OCI-M1 (cell line): ENCODE measurements around the gene KIF23.

ENCODE experiments used
- DNase-seq: peaks from one replicate; lab custom pipeline; 2025; lab: John Stamatoyannopoulos, UW

The KIF23 gene

DNA sequence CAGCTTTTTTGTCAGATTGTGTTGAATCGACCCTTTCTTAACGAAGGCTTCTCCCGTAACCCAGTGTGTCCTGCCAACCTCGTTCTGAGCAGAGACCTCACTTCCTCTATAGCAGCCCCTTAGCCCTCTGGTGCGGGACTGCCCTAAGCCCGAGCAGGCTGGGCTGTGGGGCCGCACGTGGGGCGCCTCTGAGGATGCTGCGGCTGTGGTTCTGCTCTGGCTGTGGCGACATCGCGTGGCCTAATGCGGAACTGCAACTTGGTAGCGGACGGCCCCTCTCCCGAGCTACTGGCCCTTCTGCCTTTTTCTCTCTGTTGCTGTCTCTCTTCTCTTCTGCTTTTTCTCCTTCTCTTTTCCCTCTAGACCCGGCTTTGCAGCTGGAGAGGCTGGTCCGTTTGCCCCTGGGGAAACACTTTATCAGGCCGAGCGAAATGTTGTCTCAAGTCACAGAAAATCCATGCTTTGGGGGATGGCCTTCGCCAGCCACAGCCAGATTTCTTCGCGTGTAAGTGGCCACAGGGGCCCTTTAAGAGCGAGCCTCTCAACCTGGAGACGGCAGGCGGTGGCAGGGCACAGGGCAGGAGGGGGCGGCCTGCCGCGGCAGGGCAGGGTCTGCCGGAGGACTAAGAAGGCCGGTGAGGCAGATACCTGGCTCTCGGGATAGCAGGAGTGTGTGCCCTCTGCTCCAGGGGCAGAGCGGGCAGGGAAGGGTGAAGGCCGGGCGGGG, 19.4 kb upstream of the KIF23 start:
- peak; percentile 87 for DNase-seq

- DNase-seq: no peak
Measured at GRCh38 chr15:69395460-69395859, 18.7 kb upstream of the KIF23 start.

DNA sequence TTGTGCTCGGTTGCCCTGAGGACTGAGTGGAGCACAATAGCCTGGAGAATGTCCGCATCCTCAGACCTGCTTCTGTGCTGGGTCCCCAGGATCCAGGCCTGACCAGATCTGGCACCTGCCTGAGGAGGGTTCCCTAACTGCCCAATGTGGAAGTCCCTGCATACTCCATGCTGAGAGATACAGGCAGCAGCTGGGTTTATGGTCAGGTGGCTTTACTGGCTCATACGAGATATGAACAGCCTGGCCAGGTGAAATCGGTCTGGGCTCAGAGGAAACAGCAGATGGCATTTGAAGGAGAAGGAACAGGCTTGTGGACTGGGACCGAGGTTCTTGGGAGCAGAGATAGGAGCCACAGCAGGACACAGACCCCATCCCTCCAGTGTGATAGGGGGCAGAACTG, 18.2 kb upstream of the KIF23 start:
- DNase-seq: no peak

- DNase-seq: no peak
Measured at GRCh38 chr15:69398491-69398891, 15.7 kb upstream of the KIF23 start.

DNA sequence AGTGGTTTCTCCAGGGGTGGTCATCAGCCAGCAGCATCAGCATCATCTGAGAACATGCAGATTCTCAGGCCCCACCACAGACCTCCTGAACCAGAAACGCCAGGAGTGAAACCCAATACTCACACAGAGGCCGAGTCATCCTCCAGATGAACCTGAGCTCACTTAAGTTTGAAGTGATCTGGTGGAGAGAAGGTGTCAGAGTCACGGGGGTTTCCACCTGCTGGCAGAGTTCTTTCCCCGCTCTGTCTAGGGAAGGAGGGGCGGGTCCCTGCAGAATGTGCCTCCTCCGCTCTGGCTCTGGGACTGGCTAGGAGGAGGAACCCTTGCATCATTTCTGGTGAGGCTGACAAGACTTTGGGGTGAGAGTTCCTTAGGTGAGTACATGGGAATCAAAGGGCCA, 13.3 kb upstream of the KIF23 start:
- no peak for DNase-seq

GRCh38 chr15:69402816-69403215, 11.3 kb upstream of the KIF23 start:
- DNase-seq: no peak

DNA sequence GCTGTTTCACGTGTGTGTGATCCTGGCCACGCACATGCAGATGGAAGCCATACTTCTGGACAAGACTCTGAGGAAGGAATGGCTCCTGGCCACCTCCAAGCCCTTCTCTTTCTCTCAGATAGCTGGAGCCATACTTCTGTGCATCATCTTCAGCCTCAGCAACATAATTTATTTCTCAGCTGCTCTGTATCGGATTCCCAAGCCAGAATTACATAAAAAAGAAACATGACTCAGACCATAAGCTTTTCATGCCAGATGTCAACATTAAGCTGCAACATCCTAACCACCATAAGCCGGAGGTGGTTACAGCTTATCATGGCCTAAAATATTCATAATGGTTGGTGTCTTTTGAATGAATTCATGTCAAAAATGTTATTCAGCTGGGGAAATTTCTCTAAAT, 10.6 kb upstream of the KIF23 start:
- no peak for DNase-seq

- no peak for DNase-seq
Measured at GRCh38 chr15:69405110-69405509, 9.0 kb upstream of the KIF23 start.

DNA sequence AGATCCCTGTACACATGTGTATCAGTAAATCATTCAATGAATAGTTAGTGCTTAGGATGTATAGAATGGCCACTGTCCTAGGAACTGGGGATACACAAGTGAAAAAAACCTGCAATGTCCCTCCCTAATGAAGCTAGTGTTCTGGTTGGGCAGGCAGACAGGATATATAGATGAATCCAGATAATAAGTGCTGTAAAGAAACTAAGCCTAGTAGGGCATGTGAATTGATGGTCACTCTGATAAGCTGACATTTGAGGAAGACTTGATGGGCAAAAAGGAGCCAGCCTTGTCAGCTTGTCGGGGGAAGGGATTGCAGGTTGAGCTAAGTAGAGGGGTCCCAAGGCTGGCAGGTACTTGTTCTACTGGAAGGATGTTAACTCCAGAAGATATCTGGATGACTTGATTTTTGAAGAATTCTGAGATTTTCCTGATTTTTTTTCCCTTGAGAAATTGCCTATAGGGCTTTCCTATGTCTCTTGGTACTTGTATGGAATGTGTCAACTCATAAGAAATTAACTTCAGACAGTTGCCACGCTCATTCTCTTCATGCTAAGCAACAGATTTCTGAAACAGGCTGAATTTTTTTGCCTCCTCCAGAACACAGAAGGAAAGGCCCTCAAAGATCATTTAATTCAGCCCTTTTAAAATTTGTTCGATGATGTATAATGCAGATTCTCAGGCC, 6.3 kb upstream of the KIF23 start:
- DNase-seq: no peak

- no peak for DNase-seq
Measured at GRCh38 chr15:69408841-69409240, 5.3 kb upstream of the KIF23 start.

DNA sequence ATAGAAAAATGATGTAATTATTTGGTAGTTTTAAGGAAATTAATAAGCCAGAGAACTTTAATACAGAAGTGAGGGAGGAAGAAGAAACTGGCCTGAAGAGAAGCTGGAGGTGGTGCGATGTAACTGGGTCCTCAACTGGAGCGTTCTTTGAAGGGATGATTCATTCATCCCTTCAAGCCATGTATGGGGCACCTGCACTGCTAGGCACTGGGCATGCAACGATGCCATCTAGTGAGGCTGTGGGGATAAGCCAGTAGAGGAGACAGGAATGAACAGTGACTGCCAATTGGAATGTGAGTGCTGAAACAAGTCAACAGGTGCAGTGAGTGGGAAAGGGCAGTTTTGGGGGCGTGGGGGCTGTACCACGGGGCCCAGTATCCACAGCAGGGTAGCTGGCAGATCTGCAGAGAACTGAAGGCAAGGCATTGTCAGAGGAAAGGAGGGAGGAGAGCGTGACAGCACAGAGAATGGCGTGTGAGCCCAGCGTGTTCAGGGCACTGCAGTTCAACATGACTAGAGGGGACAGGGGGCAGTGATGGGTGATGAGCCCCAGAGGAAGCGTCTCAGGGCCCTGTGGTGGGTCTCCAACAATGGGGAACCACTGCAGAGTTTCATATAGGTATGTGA, 3.8 kb upstream of the KIF23 start:
- DNase-seq: peak; percentile 8

DNA sequence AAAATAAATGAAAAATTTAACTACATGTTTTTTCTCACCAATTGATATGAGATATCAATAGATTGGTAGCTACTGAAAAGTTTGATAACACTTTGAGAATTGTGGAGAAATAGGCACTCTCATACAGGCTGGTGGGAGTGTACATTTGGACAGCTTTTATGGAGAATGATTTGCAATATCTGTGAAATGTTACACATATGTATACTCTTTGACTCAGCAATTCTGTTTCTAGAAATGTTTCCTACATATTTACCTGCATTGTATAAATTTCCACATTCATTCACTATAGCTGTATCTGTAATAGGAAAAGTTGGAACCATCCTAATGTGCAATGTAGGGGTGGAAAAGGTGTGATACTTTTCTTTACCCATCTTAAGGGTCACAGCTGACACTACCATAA, 1.9 kb upstream of the KIF23 start:
- peak; percentile 24 for DNase-seq

DNA sequence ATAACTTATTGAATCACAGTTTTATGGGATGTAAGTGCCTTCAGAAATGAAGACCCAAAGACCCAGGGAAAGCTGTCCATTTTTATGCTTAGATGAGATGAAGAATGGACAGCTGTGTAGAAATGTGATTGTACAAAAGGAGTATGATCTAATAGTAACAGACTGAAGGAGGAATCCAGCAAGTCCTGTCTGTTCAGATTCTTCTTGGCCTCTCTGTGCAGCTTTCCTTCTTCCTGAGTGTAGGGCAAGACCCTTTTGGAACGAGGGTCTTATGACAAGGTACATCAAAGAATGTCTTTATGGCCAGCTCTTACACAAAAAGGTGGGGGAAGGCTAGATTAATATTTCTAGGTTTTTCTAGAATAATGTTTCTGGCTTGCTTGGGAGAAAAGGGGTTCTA, 1.4 kb upstream of the KIF23 start:
- no peak for DNase-seq

DNA sequence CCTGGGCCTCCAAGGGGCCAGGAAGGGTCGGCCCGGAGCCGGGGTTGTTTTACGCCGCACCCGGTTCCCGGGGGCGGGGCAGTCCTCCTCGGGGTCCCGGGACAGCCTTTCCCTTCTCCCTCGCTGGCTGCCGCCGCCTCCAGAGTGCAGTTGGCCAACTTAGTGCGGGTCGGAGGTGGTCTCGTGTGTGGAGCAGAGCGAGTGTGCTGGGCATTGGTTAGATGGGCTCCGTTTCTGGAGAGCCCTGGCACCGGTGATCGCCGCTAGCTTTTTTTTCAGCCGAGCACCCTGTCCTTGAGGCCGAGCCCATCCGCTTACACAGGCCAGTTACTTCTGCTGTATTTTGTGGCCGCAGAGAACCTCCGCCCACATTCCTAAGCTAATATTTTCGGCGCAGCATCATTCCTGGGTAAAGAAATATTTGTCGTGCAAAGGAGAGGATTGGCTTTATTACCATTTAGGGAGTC, 585 bp downstream of the KIF23 start:
- DNase-seq: peak; percentile 47

GRCh38 chr15:69415381-69415780, 1.2 kb downstream of the KIF23 start:
- DNase-seq: peak; percentile 40

DNA sequence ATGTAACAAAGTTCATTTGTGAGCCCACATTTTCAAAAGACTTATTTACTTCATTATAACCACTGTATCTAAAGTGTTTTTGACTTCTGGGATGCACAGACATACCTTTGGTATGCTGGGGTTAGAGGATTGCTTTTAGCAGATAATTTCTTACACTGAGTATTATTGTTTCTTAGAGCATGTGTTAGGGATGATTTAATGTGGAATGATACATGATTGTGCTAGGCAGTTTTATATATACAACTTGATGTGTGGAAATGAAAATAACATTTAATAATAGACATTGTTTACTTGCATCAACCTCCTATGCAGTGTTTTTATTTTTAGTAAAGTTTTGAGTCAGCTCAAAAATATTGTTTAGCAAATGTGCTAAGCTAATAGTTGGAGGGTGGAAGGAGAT, 3.4 kb downstream of the KIF23 start:
- no peak for DNase-seq

DNA sequence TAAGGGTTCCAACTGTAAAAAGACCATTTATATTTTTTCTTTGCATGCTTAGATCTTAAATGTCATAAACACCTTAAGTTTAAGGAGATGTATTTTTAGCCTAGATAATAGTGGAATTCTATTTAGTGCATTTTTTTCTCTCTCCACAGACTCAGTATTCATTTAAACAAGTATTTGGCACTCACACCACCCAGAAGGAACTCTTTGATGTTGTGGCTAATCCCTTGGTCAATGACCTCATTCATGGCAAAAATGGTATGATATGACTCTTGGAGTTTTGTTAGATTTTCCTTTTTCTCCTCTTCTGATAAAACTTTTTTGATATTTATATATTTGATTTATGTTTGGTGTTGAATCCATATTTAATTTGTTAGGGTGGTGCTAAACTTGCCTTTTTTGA, 7.3 kb downstream of the KIF23 start:
- no peak for DNase-seq

DNA sequence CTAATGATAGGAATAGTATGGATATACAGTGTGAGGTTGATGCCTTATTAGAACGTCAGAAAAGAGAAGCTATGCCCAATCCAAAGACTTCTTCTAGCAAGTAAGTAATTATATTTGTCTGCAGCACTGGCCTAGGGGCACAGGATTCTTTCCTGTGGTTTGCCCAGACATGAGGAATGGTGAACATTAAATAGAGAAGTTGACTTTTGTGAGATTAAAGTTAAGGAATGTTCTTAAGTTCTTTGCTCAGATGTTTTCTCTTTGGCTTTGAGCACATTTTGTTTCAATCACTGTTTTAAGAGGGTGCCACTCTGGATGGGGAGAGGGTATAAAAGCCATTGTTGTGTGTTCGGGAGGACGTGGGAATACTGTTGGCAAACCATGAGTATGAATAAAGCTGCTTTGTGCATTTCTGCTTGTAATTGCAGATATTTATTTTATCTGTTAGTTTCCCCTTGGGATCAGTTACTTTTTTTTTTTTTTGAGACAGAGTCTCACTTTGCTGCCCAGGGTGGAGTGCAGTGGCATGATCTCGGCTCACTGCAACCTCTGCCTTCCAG, 8.3 kb downstream of the KIF23 start:
- no peak for DNase-seq

DNA sequence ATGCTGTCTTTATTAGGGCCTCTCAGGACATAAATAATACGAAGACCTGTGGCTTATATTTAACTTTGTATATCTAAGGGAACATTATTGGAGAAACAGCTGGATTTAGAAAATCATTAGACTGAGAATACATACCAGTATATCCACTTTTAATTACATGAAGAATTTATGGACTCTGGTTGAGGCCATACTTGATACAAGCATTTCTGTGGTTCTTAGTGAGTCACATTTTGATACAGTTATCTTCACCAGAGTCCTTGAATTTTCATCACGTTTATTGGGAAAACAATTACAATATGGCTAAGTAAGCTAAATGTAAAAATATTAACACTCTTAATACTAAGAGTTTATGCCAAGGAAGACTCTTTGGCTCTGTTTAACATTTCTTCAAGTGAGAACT, 9.9 kb downstream of the KIF23 start:
- DNase-seq: no peak

DNA sequence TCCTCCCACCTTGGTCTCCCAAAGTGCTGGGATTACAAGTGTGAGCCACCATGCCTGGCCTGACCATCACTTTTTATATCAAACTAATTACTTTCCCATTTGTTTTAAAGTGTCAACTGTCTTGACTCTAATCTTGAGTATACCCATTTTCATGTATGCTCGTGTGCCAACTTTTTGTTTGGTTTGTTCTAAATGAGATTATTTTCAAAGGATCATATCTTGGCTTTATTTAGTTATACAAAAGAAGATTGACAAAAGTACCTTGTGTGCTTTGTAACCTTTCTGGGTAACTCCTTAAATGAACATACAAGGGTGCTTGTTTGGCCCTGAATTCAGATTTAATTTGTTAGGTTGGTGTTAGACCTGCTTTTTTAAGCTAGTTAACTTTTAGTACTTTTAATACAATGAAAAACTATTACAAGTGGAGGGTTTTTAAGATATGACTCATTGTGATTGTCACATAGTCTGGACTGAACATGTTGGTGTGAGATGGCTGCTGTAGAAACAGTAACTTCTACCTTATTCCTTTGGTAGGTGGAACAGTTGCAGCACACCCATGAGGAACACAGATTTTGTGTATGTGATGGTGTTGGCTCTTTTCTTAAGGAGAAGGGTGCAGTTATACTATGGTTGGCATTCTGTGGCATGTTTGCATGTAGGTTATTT, 10.7 kb downstream of the KIF23 start:
- DNase-seq: no peak

GRCh38 chr15:69433831-69434230, 19.7 kb downstream of the KIF23 start:
- DNase-seq: no peak

GRCh38 chr15:69434238-69434637, 20.1 kb downstream of the KIF23 start:
- no peak for DNase-seq
